A549 treated with dexamethasone at 1 μM for 4 hours (cell line): ENCODE measurements around the gene E2F6. TPM values are rescaled to one million over a fixed set of nuclear protein-coding genes. Genes with fewer than 3 reads are reported as not detected.

ENCODE experiments used
- total RNA-seq: library from RNA; stranded (reverse); fragments of 200-300 nt; extraction: Qiagen RNA extraction; gene quantifications from 5 replicates; pipeline ENCODE4 v1.2.3, GENCODE V29; 2022

Gene E2F6, protein sequence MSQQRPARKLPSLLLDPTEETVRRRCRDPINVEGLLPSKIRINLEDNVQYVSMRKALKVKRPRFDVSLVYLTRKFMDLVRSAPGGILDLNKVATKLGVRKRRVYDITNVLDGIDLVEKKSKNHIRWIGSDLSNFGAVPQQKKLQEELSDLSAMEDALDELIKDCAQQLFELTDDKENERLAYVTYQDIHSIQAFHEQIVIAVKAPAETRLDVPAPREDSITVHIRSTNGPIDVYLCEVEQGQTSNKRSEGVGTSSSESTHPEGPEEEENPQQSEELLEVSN
- 22.7 to 24.2 TPM (median 23.3 TPM) in 5 replicates for total RNA-seq

DNA sequence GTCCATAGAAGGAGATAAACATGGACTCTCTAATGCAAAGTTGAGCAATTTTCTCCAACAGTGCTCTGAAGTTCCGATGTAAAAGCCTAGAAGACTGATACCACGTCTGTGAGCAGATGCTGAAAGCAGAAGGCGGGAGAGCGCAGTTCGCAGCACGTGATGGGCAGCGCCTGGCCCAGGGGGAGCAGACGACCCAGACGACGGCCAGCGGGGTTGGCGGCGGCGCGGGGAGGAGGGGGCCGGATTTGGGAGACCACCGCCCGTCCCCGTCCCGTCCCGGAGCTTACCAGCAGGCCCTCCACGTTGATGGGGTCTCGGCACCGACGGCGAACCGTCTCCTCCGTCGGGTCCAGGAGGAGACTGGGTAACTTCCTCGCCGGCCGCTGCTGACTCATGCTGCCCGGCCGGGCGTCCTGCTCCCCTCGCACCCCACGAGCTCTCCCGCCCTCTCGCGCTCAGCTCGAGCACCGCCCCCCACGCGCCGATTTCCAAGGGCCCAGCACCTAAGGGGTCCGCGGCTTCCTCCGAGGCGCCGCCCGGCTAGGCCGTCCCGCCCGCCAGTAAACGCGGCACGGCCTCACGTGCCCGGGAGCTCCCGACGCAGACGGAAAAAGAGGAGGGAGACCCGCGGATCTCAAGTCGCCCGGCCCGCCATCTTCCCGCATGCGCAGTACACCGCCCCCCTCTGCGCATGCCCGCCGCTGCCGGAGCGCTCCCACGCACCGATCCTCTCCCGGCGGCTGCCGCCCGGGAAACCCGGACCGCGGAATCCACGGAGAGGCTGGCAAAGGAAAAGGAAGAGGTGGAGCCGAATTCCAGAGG is at the start of gene E2F6:
Gene E2F6 (minus strand): TSS at position 677 of the 822 bp plus-strand sequence. CDS start 282 bp downstream, at position 395.

Other genes with a start within 250 kb of the E2F6 start
- gene ROCK2, start 121.5 kb downstream of the E2F6 start, total RNA-seq: 23.8 to 37.6 TPM (median 31.3 TPM) in 5 replicates
- 2.5 to 3.9 TPM (median 3.3 TPM) in 5 replicates for gene GREB1, start 67.9 kb upstream of the E2F6 start, total RNA-seq
- gene NTSR2, start 204.0 kb upstream of the E2F6 start, total RNA-seq: not detected in 5 replicates